ENCODE results near the gene RAP1GAP2. TPM values are rescaled to one million over a fixed set of nuclear protein-coding genes. Genes with fewer than 3 reads are reported as not detected.

RAP1GAP2 gene
- total RNA-seq, 1 experiment from 2014 or later: 4.4 TPM

DNA sequence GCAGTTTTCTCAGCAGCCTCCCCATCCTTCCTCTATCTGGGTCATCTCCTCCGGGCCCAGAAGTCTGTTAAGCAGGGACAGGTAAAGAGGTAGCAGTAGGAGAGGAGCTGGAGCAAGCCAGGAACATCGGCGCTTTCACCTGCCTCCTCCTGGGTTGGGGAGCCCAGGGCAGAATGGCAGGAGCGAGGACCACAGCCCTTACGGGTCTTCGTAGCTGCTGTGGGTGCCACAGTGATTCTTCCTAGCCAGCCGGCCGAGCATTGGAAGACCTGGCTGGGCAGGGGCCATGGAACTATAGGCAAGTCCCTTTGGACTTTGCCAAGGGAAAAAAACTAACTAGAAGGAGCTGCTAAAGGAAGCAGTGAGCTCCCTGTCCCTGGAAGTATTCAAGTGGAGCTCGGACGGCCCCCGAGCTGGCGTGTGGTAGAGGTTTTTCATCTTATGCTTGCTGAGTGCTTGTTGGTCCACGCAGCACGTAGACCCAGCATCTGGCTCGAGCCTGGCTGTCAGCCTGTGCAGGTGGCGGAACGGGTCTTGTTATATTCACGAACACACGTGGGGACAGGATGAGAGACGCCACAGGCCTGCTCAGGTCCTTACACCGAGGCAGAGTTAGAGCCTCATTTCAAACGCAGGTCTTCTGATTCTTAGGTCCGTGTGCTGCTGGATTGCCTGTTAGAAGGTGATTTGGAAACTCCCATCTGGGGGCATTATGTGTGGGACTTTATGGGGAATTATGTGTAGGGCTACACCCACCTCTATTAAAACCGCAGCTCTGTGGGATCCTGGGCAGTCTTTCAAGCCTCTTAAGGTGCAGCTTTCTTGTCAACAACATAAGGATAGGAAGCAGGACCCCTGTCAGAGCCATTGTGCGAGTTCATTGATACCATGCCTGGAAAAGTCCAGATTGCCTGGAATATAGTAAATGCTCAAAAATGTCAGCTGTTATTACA lies 212.4 kb downstream of the RAP1GAP2 start:
- no peak overlapping the region for H3K4me3 ChIP-seq
- DNase-seq: no peak
- H3K9me3 ChIP-seq: no peaks in the 10 kb centered on the region
- peaks cover 8% of the 10 kb centered on the region for H3K36me3 ChIP-seq
- no peaks in the 10 kb centered on the region for H3K27me3 ChIP-seq

DNA sequence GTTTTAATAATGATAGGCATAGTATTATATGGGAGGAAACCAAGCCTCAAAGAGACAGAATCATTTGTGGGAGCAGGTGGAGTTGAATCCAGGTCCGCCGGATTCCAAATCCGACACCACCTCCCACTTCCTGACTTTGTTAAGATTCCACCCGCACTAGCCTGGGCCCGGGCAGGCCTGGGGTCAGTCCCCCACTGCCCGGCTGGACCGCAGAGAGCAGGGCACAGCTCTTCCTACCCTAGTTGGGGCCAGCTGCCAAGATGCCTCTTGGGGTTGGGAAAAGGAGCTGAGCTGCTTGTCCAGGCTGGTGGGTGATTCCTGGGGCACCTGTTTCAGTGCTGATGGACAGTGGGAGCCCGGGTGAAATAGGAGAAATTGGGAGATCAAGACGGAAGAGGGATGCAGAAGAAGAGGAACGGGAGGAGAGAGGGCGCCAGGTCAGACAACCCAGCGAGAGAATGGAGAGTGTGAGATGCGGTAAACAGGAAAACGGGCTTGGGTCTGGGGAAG lies 213.2 kb downstream of the RAP1GAP2 start:
- Histone ChIP-seq H3K4me3 (no peak overlapping the region), H3K9me3 (no peaks in the 10 kb centered on the region), H3K27me3 (no peaks in the 10 kb centered on the region), H3K36me3 (peaks cover 8% of the 10 kb centered on the region)
- DNase-seq: no peak

GRCh38 chr17:3011891-3012290 lies 215.7 kb downstream of the RAP1GAP2 start:
- DNase-seq: no peak
- Histone ChIP-seq H3K36me3 (peaks cover under 1% of the 10 kb centered on the region; the same call in 1 of the 2 replicates), H3K27me3 (no peaks in the 10 kb centered on the region), H3K9me3 (no peaks in the 10 kb centered on the region), H3K4me3 (no peak overlapping the region)

DNA sequence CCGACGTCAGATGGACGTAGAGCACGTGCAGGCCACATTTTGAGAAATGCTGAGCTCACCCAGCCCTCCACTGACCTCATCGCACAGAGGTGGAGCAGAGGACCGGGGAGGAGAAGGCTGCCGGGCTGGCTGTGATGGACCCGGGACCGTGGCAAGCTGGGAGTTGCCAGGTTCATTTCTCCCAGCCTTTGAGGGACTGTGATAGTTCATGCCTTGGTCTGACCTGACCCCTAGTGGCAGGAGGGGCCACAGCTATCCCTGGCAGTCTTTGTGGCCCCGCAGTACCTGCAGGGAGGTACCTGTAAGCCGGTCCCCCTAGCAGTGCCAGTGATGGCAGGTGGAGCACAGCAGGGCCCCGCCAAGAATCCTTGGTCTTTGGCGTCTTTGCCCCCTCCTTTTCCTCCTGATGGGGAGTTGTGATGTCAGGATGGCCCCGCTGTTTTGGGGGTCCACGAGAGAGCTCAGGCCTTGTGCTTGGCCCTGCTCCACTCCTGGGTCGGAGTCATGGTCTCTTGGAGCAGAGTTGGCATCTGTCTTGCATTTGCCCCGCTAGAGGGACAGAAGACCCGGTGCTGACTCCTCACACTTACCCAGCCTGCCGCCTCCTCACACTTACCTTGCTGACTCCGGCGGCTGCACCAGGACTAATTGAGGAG lies 216.8 kb downstream of the RAP1GAP2 start:
- Histone ChIP-seq H3K27me3 (no peaks in the 10 kb centered on the region), H3K9me3 (no peaks in the 10 kb centered on the region), H3K4me3 (no peak overlapping the region), H3K36me3 (no peaks in the 10 kb centered on the region)
- DNase-seq: peak; percentile 21

DNA sequence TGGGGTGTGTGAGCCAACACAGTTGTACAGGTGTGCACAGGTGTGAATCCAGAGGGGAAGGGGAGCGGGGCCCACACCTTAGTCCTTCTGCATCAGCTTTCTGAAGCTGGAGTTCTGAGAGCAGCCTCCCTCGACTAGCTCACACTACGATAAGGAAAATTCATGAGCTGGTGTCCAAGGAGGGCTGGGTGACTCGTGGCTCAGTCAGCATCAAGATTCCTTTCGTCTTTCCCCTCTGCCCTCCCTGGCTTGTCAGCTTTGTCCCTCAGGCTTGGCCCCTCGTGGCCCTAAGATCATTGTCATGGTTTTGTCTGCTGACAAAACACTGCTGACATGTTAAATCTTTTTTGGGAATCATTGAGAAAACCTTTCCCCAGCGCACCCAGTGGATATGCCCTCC lies 219.7 kb downstream of the RAP1GAP2 start:
- peak; percentile 40 for DNase-seq
- H3K9me3 ChIP-seq: no peaks in the 10 kb centered on the region
- H3K27me3 ChIP-seq: no peaks in the 10 kb centered on the region
- H3K4me3 ChIP-seq: no peak overlapping the region
- peaks cover 8% of the 10 kb centered on the region for H3K36me3 ChIP-seq

GRCh38 chr17:3017936-3018335 lies 221.7 kb downstream of the RAP1GAP2 start:
- DNase-seq: no peak
- H3K27me3 ChIP-seq: no peaks in the 10 kb centered on the region
- H3K9me3 ChIP-seq: no peaks in the 10 kb centered on the region
- H3K36me3 ChIP-seq: peaks cover 20% of the 10 kb centered on the region
- no peak overlapping the region for H3K4me3 ChIP-seq

DNA sequence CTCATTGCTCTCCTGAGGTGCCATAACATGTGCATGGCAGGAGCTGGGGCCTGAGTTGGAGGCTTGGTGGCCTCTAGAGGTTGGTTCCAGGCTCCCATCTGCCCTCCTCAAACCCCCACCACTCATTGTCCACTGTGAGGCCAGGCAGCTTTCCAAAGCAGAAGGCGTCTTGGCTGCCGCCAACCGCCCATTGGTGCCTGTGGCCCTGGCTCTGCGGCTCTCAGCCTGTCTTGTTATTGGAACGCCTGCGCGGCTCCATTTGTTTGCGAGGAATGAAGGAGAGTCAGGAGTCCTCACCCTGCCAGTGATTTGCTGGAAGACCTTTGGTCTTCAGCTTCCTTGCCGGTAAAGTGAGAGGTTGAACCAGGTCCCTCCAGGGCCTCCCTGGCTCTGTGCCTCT lies 223.5 kb downstream of the RAP1GAP2 start:
- no peak for DNase-seq
- H3K4me3 ChIP-seq: no peak overlapping the region
- no peaks in the 10 kb centered on the region for H3K27me3 ChIP-seq
- no peaks in the 10 kb centered on the region for H3K9me3 ChIP-seq
- peaks cover 23% of the 10 kb centered on the region for H3K36me3 ChIP-seq

DNA sequence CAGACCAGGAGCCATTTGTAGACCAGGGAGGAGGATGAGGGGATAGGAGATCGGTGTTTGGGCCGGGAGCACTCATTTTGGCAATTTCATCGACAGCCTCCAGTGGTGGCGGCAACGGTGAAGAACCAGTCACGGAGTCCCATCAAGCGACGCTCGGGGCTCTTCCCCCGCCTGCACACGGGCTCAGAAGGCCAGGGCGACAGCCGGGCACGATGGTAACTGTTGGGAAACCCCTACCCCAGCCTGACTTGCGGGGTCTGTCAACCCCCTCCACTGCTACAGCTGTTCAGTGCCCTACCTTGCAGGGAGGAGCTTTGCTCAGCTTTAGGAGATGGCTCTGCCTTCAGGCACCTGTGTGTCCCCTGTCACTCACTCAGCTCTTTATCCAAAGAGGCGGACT lies 224.1 kb downstream of the RAP1GAP2 start:
- no peaks in the 10 kb centered on the region for H3K27me3 ChIP-seq
- H3K4me3 ChIP-seq: no peak overlapping the region
- no peak for DNase-seq
- H3K9me3 ChIP-seq: no peaks in the 10 kb centered on the region
- peaks cover 23% of the 10 kb centered on the region for H3K36me3 ChIP-seq

- H3K4me3 ChIP-seq: no peak overlapping the region
- H3K9me3 ChIP-seq: no peaks in the 10 kb centered on the region
- no peak for DNase-seq
- H3K36me3 ChIP-seq: peaks cover 23% of the 10 kb centered on the region
- no peaks in the 10 kb centered on the region for H3K27me3 ChIP-seq
These were observed 226.0 kb downstream of the RAP1GAP2 start for GRCh38 chr17:3022197-3022596.

DNA sequence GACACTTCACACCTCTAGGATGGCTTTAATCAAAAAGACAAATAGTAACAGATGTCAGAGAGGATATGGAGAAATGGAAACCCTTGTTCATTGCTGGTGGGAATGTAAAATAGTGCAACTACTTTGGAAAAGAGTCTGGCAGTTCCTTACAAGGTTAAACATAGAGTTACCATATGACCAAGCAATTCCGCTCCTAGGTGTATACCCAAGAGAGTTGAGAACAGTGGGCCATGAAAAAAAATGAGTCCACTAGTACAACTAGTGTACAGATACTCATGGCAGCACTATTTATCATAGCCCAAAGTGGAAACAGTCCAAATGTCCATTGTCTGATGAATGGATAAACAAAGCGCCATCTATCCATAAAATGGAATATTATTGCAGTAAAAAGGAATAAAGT lies 228.1 kb downstream of the RAP1GAP2 start:
- Histone ChIP-seq H3K4me3 (no peak overlapping the region), H3K36me3 (peaks cover 23% of the 10 kb centered on the region), H3K27me3 (no peaks in the 10 kb centered on the region), H3K9me3 (no peaks in the 10 kb centered on the region)
- no peak for DNase-seq

DNA sequence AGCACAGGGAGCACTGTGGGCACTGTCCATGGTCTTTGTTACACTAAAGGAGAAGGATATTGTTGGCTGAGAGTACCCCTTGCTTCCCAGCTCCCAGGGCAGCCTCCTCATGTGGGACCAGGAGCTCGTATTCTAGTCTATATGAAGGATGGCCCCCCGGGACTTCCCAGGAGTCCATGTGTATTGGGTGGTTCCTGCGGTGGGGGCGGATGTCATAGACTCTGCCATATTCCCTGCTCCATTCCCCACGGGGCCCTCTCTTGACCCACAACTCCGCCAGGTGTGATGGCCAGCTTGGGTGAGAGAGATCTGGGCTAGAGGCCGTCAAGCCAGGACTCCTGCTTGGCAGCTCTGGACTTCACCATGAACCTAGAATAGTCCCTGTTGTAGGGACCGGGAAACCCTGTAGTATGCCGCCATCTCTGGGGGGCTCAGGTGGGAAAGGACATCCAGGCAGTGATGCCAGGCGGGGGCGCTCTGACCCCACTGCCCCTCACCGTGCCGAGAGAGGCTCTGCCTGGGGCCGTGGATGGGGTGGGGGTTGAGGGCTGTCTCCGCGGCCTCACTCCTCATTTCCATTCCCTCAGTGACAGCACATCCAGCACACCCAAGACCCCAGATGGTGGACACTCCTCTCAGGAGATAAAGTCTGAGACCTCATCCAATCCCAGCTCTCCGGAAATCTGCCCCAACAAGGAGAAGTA lies 229.3 kb downstream of the RAP1GAP2 start:
- DNase-seq: no peak
- Histone ChIP-seq H3K4me3 (no peak overlapping the region), H3K36me3 (peaks cover 17% of the 10 kb centered on the region), H3K9me3 (no peaks in the 10 kb centered on the region), H3K27me3 (no peaks in the 10 kb centered on the region)

DNA sequence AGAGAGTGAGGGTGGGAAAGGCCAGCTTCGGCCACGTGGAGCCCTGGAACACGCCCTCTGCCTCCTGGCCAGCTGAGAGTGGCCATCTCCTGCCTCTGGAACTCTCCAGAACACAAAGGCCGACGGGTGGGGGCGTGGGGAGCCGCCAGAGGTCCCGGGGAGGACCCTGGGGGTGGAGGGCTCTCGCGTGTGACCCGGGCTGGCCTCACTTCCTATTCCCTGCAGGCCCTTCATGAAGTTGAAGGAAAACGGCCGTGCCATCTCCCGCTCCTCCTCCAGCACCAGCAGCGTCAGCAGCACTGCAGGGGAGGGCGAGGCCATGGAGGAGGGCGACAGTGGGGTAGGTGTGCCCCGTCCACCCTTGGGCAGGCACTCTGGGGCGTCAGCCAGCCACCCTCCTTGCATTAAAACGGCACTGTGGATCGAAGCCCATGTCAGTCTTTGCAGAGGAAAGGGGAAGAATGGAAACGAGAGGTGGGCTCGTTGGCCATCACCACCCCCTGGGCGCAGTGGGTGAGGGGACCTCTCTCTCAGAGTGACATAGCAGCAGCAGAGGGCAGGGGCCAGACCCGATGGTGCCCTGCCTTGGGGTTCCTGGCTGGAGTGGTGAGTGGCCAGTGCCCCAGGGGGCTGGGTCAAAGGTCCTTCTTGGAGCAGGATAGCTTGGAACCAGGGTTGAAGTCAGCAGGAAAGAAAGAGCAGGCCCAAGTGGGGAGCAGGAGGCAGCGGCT lies 230.1 kb downstream of the RAP1GAP2 start:
- Histone ChIP-seq H3K4me3 (no peak overlapping the region), H3K9me3 (no peaks in the 10 kb centered on the region), H3K27me3 (no peaks in the 10 kb centered on the region), H3K36me3 (peaks cover 13% of the 10 kb centered on the region)
- no peak for DNase-seq

- no peaks in the 10 kb centered on the region for H3K9me3 ChIP-seq
- DNase-seq: no peak
- no peaks in the 10 kb centered on the region for H3K27me3 ChIP-seq
- peaks cover 11% of the 10 kb centered on the region for H3K36me3 ChIP-seq
- H3K4me3 ChIP-seq: no peak overlapping the region
These were observed 230.9 kb downstream of the RAP1GAP2 start for GRCh38 chr17:3026856-3027751.

- Histone ChIP-seq H3K4me3 (no peak overlapping the region), H3K36me3 (peaks cover 3% of the 10 kb centered on the region), H3K9me3 (no peaks in the 10 kb centered on the region), H3K27me3 (no peaks in the 10 kb centered on the region)
- no peak for DNase-seq
These were observed 231.7 kb downstream of the RAP1GAP2 start for GRCh38 chr17:3027786-3028532.

All from MG63 (cell line).